ENCODE results near the gene ALG6. TPM values are rescaled to one million over a fixed set of nuclear protein-coding genes. Genes with fewer than 3 reads are reported as not detected.

Gene ALG6
- total RNA-seq, 1 experiment from 2014 or later, result 21.4 TPM

DNA sequence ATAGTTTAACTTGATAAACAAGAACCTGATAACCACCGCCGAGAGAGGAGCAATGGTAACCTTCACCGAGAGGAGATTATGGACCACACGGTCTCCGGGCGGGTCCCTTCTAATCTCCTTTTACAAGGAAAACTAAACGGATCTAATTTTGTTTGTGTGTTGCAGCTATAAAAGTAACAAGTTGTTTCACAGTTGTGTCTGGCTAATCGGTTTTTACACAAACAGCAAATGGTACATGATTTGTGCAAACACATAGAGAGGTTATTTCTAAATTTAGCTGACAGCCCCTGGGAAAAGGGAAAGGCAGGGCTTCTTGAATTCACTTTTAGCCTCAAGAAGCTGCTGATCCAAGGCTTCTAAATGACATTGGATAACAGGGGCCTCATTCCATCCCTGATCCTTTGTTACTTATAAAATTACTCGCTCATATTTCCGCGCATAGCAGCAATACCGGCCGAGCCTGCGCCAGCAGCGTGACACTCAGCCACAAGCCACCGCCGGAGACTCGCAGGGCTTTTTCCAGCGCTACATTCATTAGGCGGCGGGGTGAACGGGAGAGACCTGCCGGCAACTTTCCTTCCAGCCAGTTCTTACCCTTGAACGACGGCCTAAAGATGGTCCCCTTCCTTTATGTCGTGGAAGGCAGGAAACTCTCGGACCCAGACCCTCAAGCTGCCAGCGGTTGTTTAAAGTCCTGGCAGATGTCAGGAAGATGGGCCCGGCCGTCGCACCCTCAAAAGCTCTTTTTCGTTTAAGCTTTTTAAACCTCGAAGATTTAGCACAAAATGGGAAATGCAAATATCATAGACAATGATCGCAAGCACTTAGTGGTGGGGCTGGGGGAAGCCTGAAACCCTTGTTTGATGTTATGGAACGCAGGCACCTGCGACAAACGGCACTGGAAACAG lies 40.7 kb upstream of the ALG6 start:
- no peaks in the 10 kb centered on the region for H3K79me1 ChIP-seq (ENCODE audit: insufficient read depth, low read depth, low read length, poor library complexity, severe bottlenecking)
- no peak overlapping the region for H3K18ac ChIP-seq (ENCODE audit: insufficient read length, low read depth, low read length)
- H3K9ac ChIP-seq (ENCODE audit: extremely low read depth, insufficient read length, low read length), result no peak overlapping the region
- no peak overlapping the region for H2AK5ac ChIP-seq (ENCODE audit: insufficient read length, low read length)
- Mint-ChIP-seq H3K4me3 (peak overlapping the region; percentile 81 to 96), H3K4me1 (peaks cover 50 to 59% of the 10 kb centered on the region in 2 experiments), H3K27me3 (ENCODE audit: low read depth) (peaks cover 82% of the 10 kb centered on the region), H3K27ac (no peak overlapping the region; a peak in 1 of 7 replicates), H3K9me3 (peaks cover 0 to 2% of the 10 kb centered on the region in 2 experiments; a peak in 3 of 5 replicates), H3K36me3 (ENCODE audit: insufficient read depth in 1 of 3, low read depth in 3 of 3) (peaks cover 0 to 3% (median 0%) of the 10 kb centered on the region in 3 experiments; a peak in 3 of 7 replicates)
- no peak overlapping the region for H2BK20ac ChIP-seq (ENCODE audit: low read depth, low read length, poor library complexity, severe bottlenecking)
- no peaks in the 10 kb centered on the region for H3K9me3 ChIP-seq (ENCODE audit: control insufficient read depth, low read depth, low read length)
- no peak overlapping the region for H3K56ac ChIP-seq (ENCODE audit: insufficient read length, low read depth, low read length)
- H3K14ac ChIP-seq (ENCODE audit: insufficient read depth, low read length), result no peak overlapping the region
- H2BK12ac ChIP-seq (ENCODE audit: insufficient read length, low read depth, low read length), result no peak overlapping the region
- TF ChIP-seq, protein P1, sequence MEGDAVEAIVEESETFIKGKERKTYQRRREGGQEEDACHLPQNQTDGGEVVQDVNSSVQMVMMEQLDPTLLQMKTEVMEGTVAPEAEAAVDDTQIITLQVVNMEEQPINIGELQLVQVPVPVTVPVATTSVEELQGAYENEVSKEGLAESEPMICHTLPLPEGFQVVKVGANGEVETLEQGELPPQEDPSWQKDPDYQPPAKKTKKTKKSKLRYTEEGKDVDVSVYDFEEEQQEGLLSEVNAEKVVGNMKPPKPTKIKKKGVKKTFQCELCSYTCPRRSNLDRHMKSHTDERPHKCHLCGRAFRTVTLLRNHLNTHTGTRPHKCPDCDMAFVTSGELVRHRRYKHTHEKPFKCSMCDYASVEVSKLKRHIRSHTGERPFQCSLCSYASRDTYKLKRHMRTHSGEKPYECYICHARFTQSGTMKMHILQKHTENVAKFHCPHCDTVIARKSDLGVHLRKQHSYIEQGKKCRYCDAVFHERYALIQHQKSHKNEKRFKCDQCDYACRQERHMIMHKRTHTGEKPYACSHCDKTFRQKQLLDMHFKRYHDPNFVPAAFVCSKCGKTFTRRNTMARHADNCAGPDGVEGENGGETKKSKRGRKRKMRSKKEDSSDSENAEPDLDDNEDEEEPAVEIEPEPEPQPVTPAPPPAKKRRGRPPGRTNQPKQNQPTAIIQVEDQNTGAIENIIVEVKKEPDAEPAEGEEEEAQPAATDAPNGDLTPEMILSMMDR (conservative IDR thresholded peaks at IDR 0.05), result no peak
- no peak overlapping the region for H3K4ac ChIP-seq (ENCODE audit: low read depth, low read length)
- peaks cover 16% of the 10 kb centered on the region; the same call in 1 of the 2 replicates for H3K4me1 ChIP-seq (ENCODE audit: insufficient read depth, low read length)
- WGBS (ENCODE audit: extremely low coverage, insufficient read length, low lambda C conversion rate), result no CpG with 5 or more reads among the region's 37 CpGs
- no peak overlapping the region for H2BK5ac ChIP-seq (ENCODE audit: insufficient read length, low read length)
- H3K23ac ChIP-seq (ENCODE audit: insufficient read length, low read depth, low read length), result no peak overlapping the region
- H2BK15ac ChIP-seq (ENCODE audit: low read depth, low read length), result no peak overlapping the region
- H3K27me3 ChIP-seq (ENCODE audit: insufficient read depth, low read length), result peaks cover 12% of the 10 kb centered on the region; the same call in 1 of the 2 replicates
- no peak overlapping the region for H3K27ac ChIP-seq (ENCODE audit: insufficient read length, low read depth, low read length)
- no peak overlapping the region for H2BK120ac ChIP-seq (ENCODE audit: low read depth, low read length, poor library complexity, severe bottlenecking)
- H3K79me2 ChIP-seq (ENCODE audit: insufficient read depth, low read length), result no peaks in the 10 kb centered on the region; the same call in 1 of the 2 replicates
- no peak overlapping the region for H4K5ac ChIP-seq (ENCODE audit: insufficient read length, low read depth, low read length)
- peak; percentile 51 for DNase-seq
- no peak overlapping the region for H4K91ac ChIP-seq (ENCODE audit: insufficient read length, low read depth, low read length)
- H3K4me2 ChIP-seq (ENCODE audit: insufficient read depth, insufficient read length, low read length), result peak overlapping the region; percentile 83
- no peaks in the 10 kb centered on the region for H4K20me1 ChIP-seq (ENCODE audit: control insufficient read depth, insufficient read depth, insufficient read length)
- no peak overlapping the region for H3T11ph ChIP-seq (ENCODE audit: low read length)
- H3K23me2 ChIP-seq (ENCODE audit: insufficient read length, low read depth, low read length, poor library complexity, severe bottlenecking), result peaks cover 49% of the 10 kb centered on the region
- no peak overlapping the region for H2AFZ ChIP-seq (ENCODE audit: low read length)
- no peak overlapping the region for H4K8ac ChIP-seq (replicated peaks; ENCODE audit: insufficient read length, low read depth, low read length)

All from H9 (cell line).